ENCODE data around the gene KRTAP10-7.

GRCh38 chr21:44637018-44637850 lies 36.8 kb downstream of the KRTAP10-7 start, which contains the start of gene KRTAP10-10:
- TF ChIP-seq CTCF (IDR thresholded peaks at IDR 0.05) (no peak), ZFX (IDR thresholded peaks at IDR 0.05; ENCODE audit: borderline replicate concordance) (no peak)

Data from 22Rv1 (cell line).